NB4 (cell line): ENCODE data around the gene TUBA3D.
"Not testable (repeated sequence)": the region's sequence is repeated elsewhere in the genome, so short reads cannot be mapped to it uniquely, and the experiment has no call there.

Experiments
- CTCF ChIP-seq: IDR thresholded peaks from one replicate; pipeline ENCODE4 v1.5.1; 2012; ENCODE audit warnings: low read depth, low read length
- POLR2A ChIP-seq: IDR thresholded peaks from 2 replicates; pipeline ENCODE4 v1.6.1; 2011; ENCODE audit warnings: mild to moderate bottlenecking; ENCODE audit not compliant: insufficient read length; ENCODE audit errors: extremely low read depth

GRCh38 chr2:131495506-131495905, 19.6 kb downstream of the TUBA3D start:
- not testable (repeated sequence) for TF ChIP-seq POLR2A, CTCF
